ENCODE results near the gene PODXL2.

DNA sequence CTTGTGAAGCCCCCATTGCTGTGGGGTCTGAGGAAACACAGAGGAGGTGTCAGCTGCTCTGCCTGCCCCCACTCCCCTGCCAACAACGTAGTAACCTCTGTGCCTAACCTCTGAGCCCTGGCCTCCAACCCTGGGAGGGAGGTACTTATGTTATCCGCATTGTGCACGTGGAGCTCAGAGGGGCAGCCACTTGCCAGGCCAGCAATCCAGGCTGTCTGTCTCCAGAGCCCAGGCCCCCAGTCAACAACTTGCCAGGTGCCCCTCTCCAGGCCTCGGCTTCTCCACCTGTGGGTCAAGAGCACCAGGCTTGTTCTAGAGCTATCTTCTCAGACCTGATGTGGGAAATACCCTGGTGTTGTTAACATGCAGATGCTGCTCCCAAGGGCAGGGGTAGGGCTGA is 41.1 kb upstream of the PODXL2 start:
- TF ChIP-seq, protein P1, sequence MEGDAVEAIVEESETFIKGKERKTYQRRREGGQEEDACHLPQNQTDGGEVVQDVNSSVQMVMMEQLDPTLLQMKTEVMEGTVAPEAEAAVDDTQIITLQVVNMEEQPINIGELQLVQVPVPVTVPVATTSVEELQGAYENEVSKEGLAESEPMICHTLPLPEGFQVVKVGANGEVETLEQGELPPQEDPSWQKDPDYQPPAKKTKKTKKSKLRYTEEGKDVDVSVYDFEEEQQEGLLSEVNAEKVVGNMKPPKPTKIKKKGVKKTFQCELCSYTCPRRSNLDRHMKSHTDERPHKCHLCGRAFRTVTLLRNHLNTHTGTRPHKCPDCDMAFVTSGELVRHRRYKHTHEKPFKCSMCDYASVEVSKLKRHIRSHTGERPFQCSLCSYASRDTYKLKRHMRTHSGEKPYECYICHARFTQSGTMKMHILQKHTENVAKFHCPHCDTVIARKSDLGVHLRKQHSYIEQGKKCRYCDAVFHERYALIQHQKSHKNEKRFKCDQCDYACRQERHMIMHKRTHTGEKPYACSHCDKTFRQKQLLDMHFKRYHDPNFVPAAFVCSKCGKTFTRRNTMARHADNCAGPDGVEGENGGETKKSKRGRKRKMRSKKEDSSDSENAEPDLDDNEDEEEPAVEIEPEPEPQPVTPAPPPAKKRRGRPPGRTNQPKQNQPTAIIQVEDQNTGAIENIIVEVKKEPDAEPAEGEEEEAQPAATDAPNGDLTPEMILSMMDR (IDR thresholded peaks at IDR 0.05), result no peak
- TF ChIP-seq POLR2A (IDR thresholded peaks at IDR 0.05), result no peak

All from uterus (tissue), 2 donors.